ENCODE data around the gene BET1.
"Not testable (repeated sequence)": the region's sequence is repeated elsewhere in the genome, so short reads cannot be mapped to it uniquely, and the experiment has no call there.

The BET1 gene

GRCh38 chr7:94004024-94004951, at the start of gene BET1:
Gene BET1 (minus strand): TSS chr7:94004355. CDS start chr7:94004216, 139 bp downstream.
- peak; percentile 89 for DNase-seq (ENCODE audit: low read depth)
- peak within 1 kb of the TSS; percentile 77 for H3K4me3 ChIP-seq (ENCODE audit: low read depth, low read length)

GRCh38 chr7:94053532-94053931, 49.4 kb upstream of the BET1 start:
- DNase-seq (ENCODE audit: low read depth) = no peak

GRCh38 chr7:94052398-94053180, 48.4 kb upstream of the BET1 start:
- no peak for DNase-seq (ENCODE audit: low read depth)
- H3K4me3 ChIP-seq (ENCODE audit: low read depth, low read length) = no peak overlapping the region

More at GRCh38 chr7:94053532-94053931, 49.4 kb upstream of the BET1 start:
- no peak overlapping the region for H3K4me3 ChIP-seq (ENCODE audit: low read depth, low read length)

GRCh38 chr7:94050046-94050445, 45.9 kb upstream of the BET1 start:
- DNase-seq (ENCODE audit: low read depth) = no peak
- H3K4me3 ChIP-seq (ENCODE audit: low read depth, low read length) = no peak overlapping the region

GRCh38 chr7:94049615-94050014, 45.5 kb upstream of the BET1 start:
- no peak overlapping the region for H3K4me3 ChIP-seq (ENCODE audit: low read depth, low read length)
- no peak for DNase-seq (ENCODE audit: low read depth)

GRCh38 chr7:94048755-94049154, 44.6 kb upstream of the BET1 start:
- DNase-seq (ENCODE audit: low read depth) = no peak
- no peak overlapping the region for H3K4me3 ChIP-seq (ENCODE audit: low read depth, low read length)

GRCh38 chr7:94047956-94048355, 43.8 kb upstream of the BET1 start:
- no peak overlapping the region for H3K4me3 ChIP-seq (ENCODE audit: low read depth, low read length)
- no peak for DNase-seq (ENCODE audit: low read depth)

GRCh38 chr7:94045581-94045980, 41.4 kb upstream of the BET1 start:
- H3K4me3 ChIP-seq (ENCODE audit: low read depth, low read length) = no peak overlapping the region
- no peak for DNase-seq (ENCODE audit: low read depth)

GRCh38 chr7:94044806-94045205, 40.7 kb upstream of the BET1 start:
- DNase-seq (ENCODE audit: low read depth) = no peak
- H3K4me3 ChIP-seq (ENCODE audit: low read depth, low read length) = no peak overlapping the region

GRCh38 chr7:94043299-94043698, 39.1 kb upstream of the BET1 start:
- H3K4me3 ChIP-seq (ENCODE audit: low read depth, low read length) = no peak overlapping the region
- DNase-seq (ENCODE audit: low read depth) = no peak

- H3K4me3 ChIP-seq (ENCODE audit: low read depth, low read length) = no peak overlapping the region
- no peak for DNase-seq (ENCODE audit: low read depth)
Measured at GRCh38 chr7:94042381-94042780, 38.2 kb upstream of the BET1 start.

- DNase-seq (ENCODE audit: low read depth) = no peak
Measured at GRCh38 chr7:94041529-94041928, 37.4 kb upstream of the BET1 start.

GRCh38 chr7:94040254-94040653, 36.1 kb upstream of the BET1 start:
- no peak overlapping the region for H3K4me3 ChIP-seq (ENCODE audit: low read depth, low read length)
- DNase-seq (ENCODE audit: low read depth) = no peak

More at GRCh38 chr7:94041529-94041928, 37.4 kb upstream of the BET1 start:
- no peak overlapping the region for H3K4me3 ChIP-seq (ENCODE audit: low read depth, low read length)

- DNase-seq (ENCODE audit: low read depth) = no peak
- H3K4me3 ChIP-seq (ENCODE audit: low read depth, low read length) = no peak overlapping the region
Measured at GRCh38 chr7:94039368-94040035, 35.3 kb upstream of the BET1 start.

- H3K4me3 ChIP-seq (ENCODE audit: low read depth, low read length) = no peak overlapping the region
- DNase-seq (ENCODE audit: low read depth) = no peak
Measured at GRCh38 chr7:94031865-94032264, 27.7 kb upstream of the BET1 start.

- DNase-seq (ENCODE audit: low read depth) = no peak
Measured at GRCh38 chr7:94030634-94031033, 26.5 kb upstream of the BET1 start.

GRCh38 chr7:94029976-94030375, 25.8 kb upstream of the BET1 start:
- no peak for DNase-seq (ENCODE audit: low read depth)
- no peak overlapping the region for H3K4me3 ChIP-seq (ENCODE audit: low read depth, low read length)

More at GRCh38 chr7:94030634-94031033, 26.5 kb upstream of the BET1 start:
- no peak overlapping the region for H3K4me3 ChIP-seq (ENCODE audit: low read depth, low read length)

GRCh38 chr7:94028768-94029167, 24.6 kb upstream of the BET1 start:
- DNase-seq (ENCODE audit: low read depth) = no peak
- H3K4me3 ChIP-seq (ENCODE audit: low read depth, low read length) = no peak overlapping the region

- not testable (repeated sequence) for H3K4me3 ChIP-seq (ENCODE audit: low read depth, low read length)
Measured at GRCh38 chr7:94026619-94027018, 22.5 kb upstream of the BET1 start.

GRCh38 chr7:94022550-94022949, 18.4 kb upstream of the BET1 start:
- DNase-seq (ENCODE audit: low read depth) = no peak
- H3K4me3 ChIP-seq (ENCODE audit: low read depth, low read length) = no peak overlapping the region

More at GRCh38 chr7:94026619-94027018, 22.5 kb upstream of the BET1 start:
- DNase-seq (ENCODE audit: low read depth) = not testable (repeated sequence)

Data from skeletal muscle cell (primary cell).